Measurements from ENCODE around the gene BLTP3B.
"Not testable (repeated sequence)": the region's sequence is repeated elsewhere in the genome, so short reads cannot be mapped to it uniquely, and the experiment has no call there.

Gene BLTP3B

GRCh38 chr12:100184549-100185145 is 42.0 kb upstream of the BLTP3B start:
- no peak overlapping the region for H3K4me3 ChIP-seq (ENCODE audit: low read length)
- TF ChIP-seq CTCF (conservative IDR thresholded peaks at IDR 0.05; ENCODE audit: low read length), result no peak
- DNase-seq (ENCODE audit: low read depth), result peak; percentile 31

- no peak for TF ChIP-seq CTCF (conservative IDR thresholded peaks at IDR 0.05; ENCODE audit: low read length)
- H3K4me3 ChIP-seq (ENCODE audit: low read length), result no peak overlapping the region
- no peak for DNase-seq (ENCODE audit: low read depth)
Observed at GRCh38 chr12:100179252-100179651, 36.6 kb upstream of the BLTP3B start.

GRCh38 chr12:100176493-100176892 is 33.8 kb upstream of the BLTP3B start:
- not testable (repeated sequence) for DNase-seq (ENCODE audit: low read depth); H3K4me3 ChIP-seq (ENCODE audit: low read length)

DNA sequence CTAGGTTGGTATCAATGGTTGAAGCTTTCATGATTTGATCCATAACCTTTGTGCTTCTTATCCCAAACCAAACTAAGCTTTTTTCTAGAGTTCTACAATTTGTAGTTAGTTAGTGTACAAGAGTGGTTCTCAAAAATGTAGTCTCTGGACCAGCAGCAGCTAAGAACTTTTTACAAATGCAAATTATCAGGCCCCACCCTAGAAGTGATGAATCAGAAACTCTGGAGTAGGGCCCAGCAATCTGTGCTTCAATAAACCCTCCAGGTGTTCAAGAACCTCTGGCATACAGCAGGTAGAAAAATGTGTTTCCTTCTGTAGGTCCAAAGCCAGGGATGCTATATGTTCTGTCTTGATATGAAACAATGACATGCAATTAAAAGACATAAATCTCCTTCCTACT is 31.8 kb upstream of the BLTP3B start:
- no peak for TF ChIP-seq CTCF (conservative IDR thresholded peaks at IDR 0.05; ENCODE audit: low read length)
- DNase-seq (ENCODE audit: low read depth), result no peak
- no peak overlapping the region for H3K4me3 ChIP-seq (ENCODE audit: low read length)

GRCh38 chr12:100173111-100173510 is 30.4 kb upstream of the BLTP3B start:
- no peak for DNase-seq (ENCODE audit: low read depth)
- no peak for TF ChIP-seq CTCF (conservative IDR thresholded peaks at IDR 0.05; ENCODE audit: low read length)
- H3K4me3 ChIP-seq (ENCODE audit: low read length), result no peak overlapping the region

GRCh38 chr12:100171248-100171647 is 28.6 kb upstream of the BLTP3B start:
- no peak overlapping the region for H3K4me3 ChIP-seq (ENCODE audit: low read length)
- DNase-seq (ENCODE audit: low read depth), result no peak
- TF ChIP-seq CTCF (conservative IDR thresholded peaks at IDR 0.05; ENCODE audit: low read length), result no peak

DNA sequence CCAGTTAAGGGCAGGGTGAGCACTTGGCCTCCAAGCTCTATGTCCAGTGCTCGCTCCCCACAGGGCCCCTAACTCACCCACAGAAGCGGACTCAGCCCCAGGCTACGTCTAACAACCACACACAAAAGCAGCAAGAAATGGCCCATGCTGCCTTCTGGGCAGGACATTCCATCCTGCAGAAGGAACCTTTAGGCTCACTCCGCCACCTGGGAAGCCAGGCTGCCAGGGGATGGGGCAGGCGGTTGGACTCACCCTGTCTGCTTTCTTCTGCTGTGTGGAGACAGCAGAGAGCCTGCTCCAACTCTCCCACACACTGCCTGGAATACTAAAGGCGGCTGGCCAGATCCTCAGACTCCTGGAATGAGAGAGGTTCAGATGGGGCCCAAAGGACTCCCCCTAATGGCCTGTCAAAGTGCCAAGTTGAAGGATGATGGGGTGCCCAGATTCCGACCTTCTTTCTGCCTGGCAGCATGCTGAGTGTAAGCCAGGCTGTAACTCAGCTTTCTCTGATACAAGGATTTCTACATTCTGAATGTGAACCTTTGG is 27.7 kb upstream of the BLTP3B start:
- DNase-seq (ENCODE audit: low read depth), result no peak
- TF ChIP-seq CTCF (conservative IDR thresholded peaks at IDR 0.05; ENCODE audit: low read length), result no peak

More for the DNA sequence above, 27.7 kb upstream of the BLTP3B start:
- H3K4me3 ChIP-seq (ENCODE audit: low read length), result no peak overlapping the region

Measured in AG10803 (cell line).